Stimulated activated CD4-positive, alpha-beta T cell treated with anti-CD3 and anti-CD28 coated beads, Interleukin-4, amount 100 ng/mL, for 24 hours (primary cell): ENCODE measurements around the gene CORO6.

Source experiments
- DNase-seq: peaks from one replicate; pipeline ENCODE4 v3.0.0-alpha.2; 2020

Gene CORO6

GRCh38 chr17:29630630-29631193 lies 8.0 kb upstream of the CORO6 start:
- DNase-seq: no peak

GRCh38 chr17:29629839-29630238 lies 7.1 kb upstream of the CORO6 start:
- DNase-seq: no peak

GRCh38 chr17:29628644-29629043 lies 5.9 kb upstream of the CORO6 start:
- no peak for DNase-seq

- no peak for DNase-seq
Measured at GRCh38 chr17:29627951-29628350, 5.2 kb upstream of the CORO6 start.

- no peak for DNase-seq
Measured at GRCh38 chr17:29625037-29625750, 2.5 kb upstream of the CORO6 start.

GRCh38 chr17:29624586-29624985 lies 1.9 kb upstream of the CORO6 start:
- no peak for DNase-seq

- DNase-seq: no peak
Measured at GRCh38 chr17:29623283-29623647, 553 bp upstream of the CORO6 start.

- DNase-seq: no peak
Measured at GRCh38 chr17:29621751-29622194, 939 bp downstream of the CORO6 start.

- no peak for DNase-seq
Measured at GRCh38 chr17:29620779-29621500, 1.8 kb downstream of the CORO6 start.

- no peak for DNase-seq
Measured at GRCh38 chr17:29620271-29620670, 2.4 kb downstream of the CORO6 start.

GRCh38 chr17:29619251-29619650 lies 3.5 kb downstream of the CORO6 start:
- no peak for DNase-seq

- no peak for DNase-seq
Measured at GRCh38 chr17:29618272-29619065, 4.2 kb downstream of the CORO6 start.

GRCh38 chr17:29617481-29618271 lies 5.0 kb downstream of the CORO6 start:
- DNase-seq: peak; percentile 89

GRCh38 chr17:29617125-29617480 lies 5.6 kb downstream of the CORO6 start:
- DNase-seq: peak; percentile 95

- DNase-seq: no peak
Measured at GRCh38 chr17:29616300-29617048, 6.2 kb downstream of the CORO6 start.

- DNase-seq: peak; percentile 82
Measured at GRCh38 chr17:29615492-29616299, 7.0 kb downstream of the CORO6 start.

GRCh38 chr17:29615048-29615385 lies 7.7 kb downstream of the CORO6 start:
- peak; percentile 56 for DNase-seq

- no peak for DNase-seq
Measured at GRCh38 chr17:29614349-29615047, 8.2 kb downstream of the CORO6 start.

- no peak for DNase-seq
Measured at GRCh38 chr17:29613856-29614255, 8.9 kb downstream of the CORO6 start.

- peak; percentile 95 for DNase-seq
Measured at GRCh38 chr17:29613352-29613837, 9.3 kb downstream of the CORO6 start.
